Stomach (tissue), 9 donors: Measurements from ENCODE around the gene ACTBL2. TPM values are rescaled to one million over a fixed set of nuclear protein-coding genes. Genes with fewer than 3 reads are reported as not detected.
"Not testable (repeated sequence)": the region's sequence is repeated elsewhere in the genome, so short reads cannot be mapped to it uniquely, and the experiment has no call there.

ENCODE experiments used
- DNase-seq, 2 donors: peaks; one replicate each; pipeline versions ENCODE4 v3.0.0 to v3.0.0-alpha.2; 2013 to 2019
- H3K27ac ChIP-seq, 5 donors: fragments of 200-600 bp in 4 of 5; sonication (generic) in 4 of 5; one replicate each; pipeline ENCODE4 v1.5.1; 2013 to 2019; ENCODE audit warnings: mild to moderate bottlenecking in 1 of 5, moderate library complexity in 1 of 5
- H3K27me3 ChIP-seq, 3 donors: fragments of 200-600 bp; sonication (generic); one replicate each; pipeline ENCODE4 v1.5.1; 2017 to 2019; ENCODE audit warnings: mixed run types in 1 of 3
- H3K36me3 ChIP-seq, 4 donors: fragments of 200-600 bp; sonication (generic); 1 replicate in 3 of 4; 2 replicates in 1 of 4; pipeline ENCODE4 v1.5.1; 2016 to 2019
- H3K4me1 ChIP-seq, 4 donors: fragments of 200-600 bp; sonication (generic); one replicate each; pipeline ENCODE4 v1.5.1; 2016 to 2019
- H3K4me3 ChIP-seq, 4 donors: fragments of 200-600 bp; sonication (generic) in 3 of 4; one replicate each; pipeline ENCODE4 v1.5.1; 2016 to 2019; ENCODE audit warnings: mild to moderate bottlenecking in 1 of 4
- H3K9me3 ChIP-seq, 4 donors: fragments of 200-600 bp; sonication (generic); one replicate each; pipeline ENCODE4 v1.5.1; 2016 to 2019
- CTCF ChIP-seq, 7 experiments: fragments of 450-650 bp in 4 of 7; fragments of 200-600 bp in 3 of 7; sonication (generic) in 3 of 7; IDR thresholded peaks; one replicate each; pipeline ENCODE4 v1.5.1; 2016 to 2019; ENCODE audit warnings: antibody characterized with exemption in 7 of 7, control low read depth in 2 of 7, mild to moderate bottlenecking in 1 of 7
- EP300 ChIP-seq: sonication (generic); formaldehyde crosslinking; IDR thresholded peaks from one replicate; pipeline ENCODE4 v1.6.1; 2017; ENCODE audit warnings: antibody characterized with exemption
- POLR2A ChIP-seq, 4 donors: fragments of 450-650 bp; IDR thresholded peaks; one replicate each; pipeline ENCODE4 v1.6.1; 2016; ENCODE audit warnings: antibody characterized with exemption in 4 of 4, control low read depth in 2 of 4, mild to moderate bottlenecking in 1 of 4, moderate library complexity in 1 of 4
- POLR2AphosphoS5 ChIP-seq, 3 donors: sonication (generic); formaldehyde crosslinking; IDR thresholded peaks; one replicate each; pipeline ENCODE4 v1.6.1; 2016; ENCODE audit warnings: antibody characterized with exemption in 3 of 3
- WGBS, 5 donors: extraction: QIAGEN DNeasy Blood & Tissue Kit in 3 of 5; methylation state at CpG; one replicate each; pipeline versions ENCODE4 v1.1.5 to v1.1.7; 2013 to 2018; 5-methylcytosine and 5-hydroxymethylcytosine counted together
- intact Hi-C: fragments of 100-400 bp; cut with DNase I; formaldehyde crosslinking; loops from one replicate; pipeline ENCODE4 v1.15.1; 2023; ENCODE audit warnings: low total_unique reads
- polyA plus RNA-seq, 3 donors: library from polyadenylated mRNA; stranded (reverse); fragments of 200-250 nt; gene quantifications; one replicate each; pipeline ENCODE4 v1.2.3, GENCODE V29; 2013
- total RNA-seq, 5 donors: library from RNA; depleted of rRNA; stranded (reverse); fragments of >200 nt; gene quantifications; one replicate each; pipeline versions ENCODE4 v1.1.0 to v1.2.3, GENCODE V29; 2014 to 2016
- donor health status: healthy with polysubstance abuse.
- donor health status: Bipolar disorder and iron deficiency.
- donor health status: healthy.

The ACTBL2 gene
- total and polyA plus RNA-seq, 8 donors = 0.05 to 0.19 TPM; not detected in 6

GRCh38 chr5:57524348-57525060, 41.9 kb upstream of the ACTBL2 start:
- WGBS, 5 donors = 62 to 69% (median 66%) methylated on average over 6 of the region's 6 CpGs
- Histone ChIP-seq H3K27me3 (no peaks in the 10 kb centered on the region), H3K36me3 (no peaks in the 10 kb centered on the region), H3K4me1 (no peaks in the 10 kb centered on the region), H3K4me3 (no peak overlapping the region), H3K9me3 (peaks cover 0 to 6% (median 0%) of the 10 kb centered on the region in 4 donors), H3K27ac (no peak overlapping the region)
- intact Hi-C loops = no loop called here
- no peak for DNase-seq
- no peak for TF ChIP-seq EP300
- no peak for TF ChIP-seq POLR2A (IDR thresholded peaks at IDR 0.05)
- TF ChIP-seq POLR2AphosphoS5 (IDR thresholded peaks at IDR 0.05) = no peak
- no peak for TF ChIP-seq CTCF (IDR thresholded peaks at IDR 0.05)

GRCh38 chr5:57522477-57522876, 39.9 kb upstream of the ACTBL2 start:
- H3K36me3 ChIP-seq, DNase-seq, H3K27ac ChIP-seq, intact Hi-C loops, H3K4me1 ChIP-seq, H3K27me3 ChIP-seq, H3K4me3 ChIP-seq: not testable (repeated sequence)
- H3K9me3 ChIP-seq = peaks cover 0 to 13% (median 4%) of the 10 kb centered on the region in 4 donors
- WGBS, 5 donors = 92 to 97% (median 93%) methylated on average over 4 of the region's 4 CpGs

GRCh38 chr5:57518415-57518814, 35.8 kb upstream of the ACTBL2 start:
- H3K4me1 ChIP-seq, H3K27ac ChIP-seq, H3K27me3 ChIP-seq, H3K4me3 ChIP-seq, H3K36me3 ChIP-seq, DNase-seq, intact Hi-C loops: not testable (repeated sequence)
- peaks cover 0 to 13% (median 4%) of the 10 kb centered on the region in 4 donors for H3K9me3 ChIP-seq
- 91 to 99% (median 95%) methylated on average over 11 to 17 of the region's 17 CpGs for WGBS, 5 donors

GRCh38 chr5:57517250-57517649, 34.6 kb upstream of the ACTBL2 start:
- no peak for DNase-seq
- peaks cover 0 to 13% (median 4%) of the 10 kb centered on the region in 4 donors for H3K9me3 ChIP-seq
- 69 to 91% (median 81%) methylated on average over 1 of the region's 1 CpG for WGBS, 5 donors
- no peaks in the 10 kb centered on the region for H3K4me1 ChIP-seq
- TF ChIP-seq POLR2A (IDR thresholded peaks at IDR 0.05) (no peak), EP300 (no peak), POLR2AphosphoS5 (IDR thresholded peaks at IDR 0.05) (no peak), CTCF (IDR thresholded peaks at IDR 0.05) (no peak)
- no peaks in the 10 kb centered on the region for H3K36me3 ChIP-seq
- intact Hi-C loops = no loop called here
- peaks cover 0 to 4% (median 0%) of the 10 kb centered on the region in 3 donors for H3K27me3 ChIP-seq
- no peak overlapping the region for H3K4me3 ChIP-seq
- H3K27ac ChIP-seq = no peak overlapping the region

GRCh38 chr5:57513785-57514184, 31.2 kb upstream of the ACTBL2 start:
- H3K4me1 ChIP-seq = no peaks in the 10 kb centered on the region
- H3K36me3 ChIP-seq = no peaks in the 10 kb centered on the region
- no peak for DNase-seq
- intact Hi-C loops = no loop called here
- 85 to 96% (median 92%) methylated on average over 2 of the region's 2 CpGs for WGBS, 5 donors
- no peak overlapping the region for H3K4me3 ChIP-seq
- H3K27ac ChIP-seq = no peak overlapping the region
- H3K27me3 ChIP-seq = peaks cover 0 to 4% (median 0%) of the 10 kb centered on the region in 3 donors
- TF ChIP-seq POLR2A (IDR thresholded peaks at IDR 0.05) = no peak
- peaks cover 0 to 6% (median 2%) of the 10 kb centered on the region in 4 donors for H3K9me3 ChIP-seq

- no peaks in the 10 kb centered on the region for H3K4me1 ChIP-seq
- H3K36me3 ChIP-seq = no peaks in the 10 kb centered on the region
- 76 to 91% (median 77%) methylated on average over 1 of the region's 1 CpG for WGBS, 5 donors
- no peak for TF ChIP-seq POLR2A (IDR thresholded peaks at IDR 0.05)
- no peak for TF ChIP-seq EP300
- no peak for TF ChIP-seq POLR2AphosphoS5 (IDR thresholded peaks at IDR 0.05)
- TF ChIP-seq CTCF (IDR thresholded peaks at IDR 0.05) = no peak
- H3K4me3 ChIP-seq = no peak overlapping the region
- DNase-seq = no peak
- no peaks in the 10 kb centered on the region for H3K9me3 ChIP-seq
- intact Hi-C loops = no loop called here
- H3K27ac ChIP-seq = no peak overlapping the region
- peaks cover 0 to 4% (median 0%) of the 10 kb centered on the region in 3 donors for H3K27me3 ChIP-seq
These were observed 28.7 kb upstream of the ACTBL2 start for GRCh38 chr5:57511321-57511720.
